Immature natural killer cell (primary cell): ENCODE measurements around the gene MYO1C. TPM values are rescaled to one million over a fixed set of nuclear protein-coding genes. Genes with fewer than 3 reads are reported as not detected.

Experiments used
- polyA plus RNA-seq, 3 donors: library from polyadenylated mRNA; unstranded; fragments of 300-500 nt; fragmentation: Illumina TruSeq; gene quantifications; one replicate each; pipeline ENCODE4 v1.2.3, GENCODE V29; 2021

Gene MYO1C
- polyA plus RNA-seq, 3 donors from 2014 or later: 0.63 to 0.86 TPM; not detected in 1

Other genes with a start within 250 kb of the MYO1C start
- gene BHLHA9, start 222.2 kb downstream of the MYO1C start, polyA plus RNA-seq: not detected
- gene TRARG1, start 213.0 kb downstream of the MYO1C start, polyA plus RNA-seq: under 1 TPM in 1 of 3 donors, not detected in 2; 0.62 TPM
- gene YWHAE, start 92.5 kb downstream of the MYO1C start, polyA plus RNA-seq: 10 to 100 TPM; 45.9 to 53.5 (median 48.4) TPM
- gene CRK, start 36.5 kb downstream of the MYO1C start, polyA plus RNA-seq: 10 to 100 TPM; 10.9 to 20.6 (median 11.1) TPM
- 100 to 1,000 TPM; 113 to 161 (median 120) TPM for gene INPP5K, start 23.9 kb upstream of the MYO1C start, polyA plus RNA-seq
- 10 to 100 TPM; 33.6 to 41.5 (median 37.6) TPM for gene PITPNA, start 70.1 kb upstream of the MYO1C start, polyA plus RNA-seq
- gene SLC43A2, start 136.1 kb upstream of the MYO1C start, polyA plus RNA-seq: 1 to 10 TPM; 3.6 to 8.3 (median 4.5) TPM
- gene SCARF1, start 153.0 kb upstream of the MYO1C start, polyA plus RNA-seq: under 1 TPM; 0.12 to 0.95 (median 0.64) TPM
- 10 to 100 TPM in 1 of 3 donors, 1 to 10 TPM in 2; 5.0 to 12.7 (median 9.2) TPM for gene RILP, start 157.2 kb upstream of the MYO1C start, polyA plus RNA-seq
- gene PRPF8, start 192.2 kb upstream of the MYO1C start, polyA plus RNA-seq: 100 to 1,000 TPM in 1 of 3 donors, 10 to 100 TPM in 2; 57.0 to 198 (median 84.1) TPM
- under 1 TPM in 1 of 3 donors, not detected in 2; 0.04 TPM for gene TLCD2, start 217.7 kb upstream of the MYO1C start, polyA plus RNA-seq
- 10 to 100 TPM in 1 of 3 donors, 1 to 10 TPM in 2; 5.8 to 27.2 (median 6.4) TPM for gene WDR81, start 232.0 kb upstream of the MYO1C start, polyA plus RNA-seq